Forelimb muscle (tissue), 1 donor: Measurements from ENCODE around the gene KCNH1. TPM values are rescaled to one million over a fixed set of nuclear protein-coding genes. Genes with fewer than 3 reads are reported as not detected.
"Not testable (repeated sequence)": the region's sequence is repeated elsewhere in the genome, so short reads cannot be mapped to it uniquely, and the experiment has no call there.

Source experiments
- DNase-seq: peaks from one replicate; pipeline ENCODE4 v3.0.0-alpha.2; 2013; ENCODE audit warnings: low read depth
- polyA plus RNA-seq: library from polyadenylated mRNA; unstranded; fragments of 120-200 nt; gene quantifications from one replicate; pipeline ENCODE4 v1.2.1, GENCODE V29; 2013; ENCODE audit not compliant: insufficient read length

KCNH1 gene
- polyA plus RNA-seq, 1 donor = 0.13 TPM

DNA sequence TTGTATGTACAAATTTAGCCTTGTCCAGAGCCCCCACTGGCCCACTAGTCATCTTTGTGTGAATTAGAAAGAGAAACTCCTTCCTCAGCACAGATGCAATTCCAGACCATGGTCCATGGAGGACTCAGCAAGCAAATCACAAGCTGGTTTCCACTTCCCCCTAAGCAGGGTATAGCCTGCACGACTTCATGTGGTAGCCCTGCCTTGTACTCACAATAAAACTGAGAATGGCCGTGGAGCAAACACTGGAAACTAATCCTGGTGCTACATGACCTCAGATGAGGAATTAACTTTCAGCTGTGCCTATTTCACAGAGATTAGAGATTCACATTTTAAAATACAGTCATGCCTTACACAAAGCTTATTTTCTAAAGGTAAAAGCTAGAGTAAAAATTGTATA, 32.5 kb downstream of the KCNH1 start:
- no peak for DNase-seq

DNA sequence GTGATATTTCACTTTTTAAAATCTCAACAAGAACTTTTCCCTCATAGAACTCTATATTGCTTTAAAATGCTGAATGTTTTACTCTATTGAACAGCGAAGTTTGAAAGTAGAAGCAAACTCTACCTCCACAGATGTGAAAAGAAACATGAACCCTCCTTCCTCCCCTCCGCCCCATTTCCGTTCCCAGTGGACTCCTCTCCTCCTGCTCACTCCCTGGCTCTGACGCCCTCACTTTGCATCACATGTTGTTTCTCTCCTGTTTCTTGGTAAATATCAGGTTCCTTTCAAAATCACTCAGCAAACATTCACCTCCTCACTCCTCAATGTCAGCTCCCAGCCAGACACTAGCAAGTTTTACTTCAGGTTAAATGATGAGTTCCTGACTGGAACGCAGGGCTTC, 34.6 kb downstream of the KCNH1 start:
- DNase-seq = no peak

DNA sequence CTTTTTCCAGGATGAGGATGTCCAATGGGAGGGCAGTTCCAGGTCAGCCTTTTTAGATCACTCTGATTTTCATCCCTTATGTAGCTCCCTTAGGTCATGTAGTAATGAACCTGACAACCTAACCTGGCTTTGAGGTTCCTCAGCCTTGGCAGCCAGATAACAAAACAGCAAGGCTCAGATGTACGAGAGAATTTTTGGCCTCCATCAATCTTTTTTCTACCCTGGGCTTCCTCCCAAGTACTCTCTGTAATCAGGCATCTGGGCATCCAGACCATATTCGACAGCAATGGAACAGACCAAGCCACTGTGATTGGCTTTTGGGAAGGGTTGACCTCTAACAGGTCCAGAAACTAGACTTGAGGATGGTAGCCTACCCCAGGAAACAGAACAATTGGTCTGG, 38.6 kb downstream of the KCNH1 start:
- DNase-seq = no peak

DNA sequence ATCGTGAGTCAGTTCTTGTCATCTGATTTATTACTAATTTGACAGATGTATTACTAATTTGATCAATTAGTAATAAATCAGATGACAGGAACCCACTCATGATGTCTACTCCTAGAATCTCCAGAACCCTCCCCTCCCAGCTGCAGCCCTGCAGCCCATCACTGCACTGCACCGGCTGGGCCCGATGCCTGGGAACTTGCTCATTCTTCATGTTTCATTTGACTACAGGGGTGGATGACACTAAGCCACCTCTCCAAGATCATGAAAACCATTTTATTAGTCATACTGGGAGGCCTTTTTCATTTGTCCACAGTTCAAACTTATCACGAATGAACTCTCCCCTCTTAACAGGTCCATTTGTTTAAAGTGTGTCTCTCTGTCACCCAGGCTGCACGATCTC, 41.0 kb downstream of the KCNH1 start:
- DNase-seq = no peak

DNA sequence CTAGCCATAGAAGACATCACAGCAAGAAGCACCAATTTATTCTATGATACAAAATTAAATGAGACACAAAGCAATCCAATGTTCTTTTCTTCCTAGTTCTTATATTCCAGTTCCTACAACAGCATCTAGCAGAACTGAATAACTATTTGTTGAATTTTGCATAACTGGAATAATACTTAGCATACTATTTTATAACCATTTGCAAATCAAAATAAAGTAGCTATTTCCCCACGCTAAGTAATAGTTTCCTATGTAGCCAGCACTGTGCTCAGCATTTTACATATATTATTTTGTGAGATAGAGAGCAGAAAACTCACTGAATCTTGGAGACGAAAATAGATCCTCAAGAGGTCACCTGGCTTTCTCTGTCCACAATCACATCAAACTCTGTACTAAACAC, 42.1 kb downstream of the KCNH1 start:
- no peak for DNase-seq

DNA sequence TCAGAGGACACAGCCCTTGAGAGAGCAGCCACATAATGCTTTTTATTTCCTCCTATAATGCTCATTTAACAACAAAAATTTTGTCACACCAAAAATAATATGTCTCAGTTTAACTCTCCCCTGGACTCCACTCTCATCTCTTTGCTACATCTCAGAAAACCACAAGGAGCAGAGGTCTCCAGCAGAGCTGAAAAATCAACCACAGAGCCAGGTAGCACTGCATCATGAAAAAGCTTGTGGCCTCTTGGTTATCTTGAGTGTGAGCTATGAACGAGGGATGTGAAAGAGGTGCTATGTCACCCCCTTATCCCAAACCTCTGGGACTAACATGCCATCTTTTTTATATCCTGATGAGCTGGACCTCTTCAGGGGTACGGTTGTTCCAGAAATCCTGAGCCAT, 44.4 kb downstream of the KCNH1 start:
- no peak for DNase-seq

DNA sequence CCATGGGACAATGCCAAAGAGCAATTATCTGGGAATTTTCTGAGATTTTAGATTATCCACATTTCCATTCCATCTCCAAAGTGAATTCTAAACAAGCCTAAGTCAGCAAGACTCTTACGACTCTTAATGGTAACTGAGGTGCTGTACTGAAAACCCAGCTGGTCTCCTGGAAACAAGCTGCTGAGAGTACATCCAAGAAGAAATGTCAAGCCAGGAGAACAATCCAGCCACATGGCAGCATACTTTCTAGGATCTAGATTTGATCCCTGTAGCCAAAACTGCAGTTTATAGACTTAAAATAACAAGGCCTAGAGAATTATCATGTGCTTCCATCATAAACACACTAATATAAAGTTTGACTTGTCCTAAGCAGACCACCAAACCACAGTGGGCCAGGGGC, 45.8 kb downstream of the KCNH1 start:
- DNase-seq = no peak

DNA sequence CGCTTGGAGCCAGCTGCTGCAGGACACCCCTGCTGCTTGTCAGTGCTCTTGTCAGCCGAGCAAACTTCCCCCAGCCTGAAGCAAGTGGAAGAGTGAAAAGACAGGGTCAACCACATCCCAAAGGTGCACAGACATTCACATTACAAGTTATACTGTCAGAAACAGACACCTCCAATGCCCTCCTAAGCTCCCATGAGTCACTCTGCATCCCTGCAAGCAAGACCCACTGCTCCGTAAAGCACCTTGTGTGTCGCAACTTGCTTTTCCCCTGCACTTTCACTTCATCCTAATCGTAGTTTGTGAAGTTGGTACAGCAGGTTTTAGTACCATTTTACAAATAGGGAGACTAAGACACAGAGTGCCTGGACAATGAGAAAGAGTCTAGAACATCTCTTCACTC, 51.1 kb downstream of the KCNH1 start:
- no peak for DNase-seq

DNA sequence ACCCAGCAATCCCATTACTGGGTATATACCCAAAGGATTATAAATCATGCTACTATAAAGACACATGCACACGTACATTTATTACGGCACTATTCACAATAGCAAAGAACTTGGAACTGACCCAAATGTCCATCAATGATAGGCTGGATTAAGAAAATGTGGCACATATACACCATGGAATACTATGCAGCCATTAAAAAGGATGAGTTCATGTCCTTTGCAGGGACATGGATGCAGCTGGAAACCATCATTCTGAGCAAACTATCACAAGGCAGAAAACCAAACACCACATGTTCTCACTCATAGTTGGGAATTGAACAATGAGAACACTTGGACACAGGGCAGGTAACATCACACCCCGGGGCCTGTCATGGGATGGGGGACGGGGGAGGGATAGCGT, 52.5 kb downstream of the KCNH1 start:
- not testable (repeated sequence) for DNase-seq

DNA sequence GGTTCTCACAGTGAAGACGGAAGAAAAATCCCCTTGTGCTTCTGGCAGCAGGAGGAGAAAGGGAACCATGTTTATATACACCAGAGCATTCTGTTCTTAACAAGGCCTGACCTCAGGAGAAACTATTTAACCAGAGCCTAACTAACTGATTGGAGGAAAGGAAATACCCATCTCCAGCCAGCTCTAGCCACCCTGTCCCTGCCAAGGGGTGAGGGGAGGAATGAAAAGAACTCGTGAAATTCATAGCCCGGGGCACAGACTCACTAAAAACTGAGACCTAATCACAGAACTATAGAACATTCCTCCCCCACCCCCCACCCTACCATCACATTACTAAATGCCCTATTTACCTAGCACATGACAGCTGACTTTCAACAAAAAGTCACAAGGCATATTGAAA, 65.0 kb downstream of the KCNH1 start:
- DNase-seq = no peak

DNA sequence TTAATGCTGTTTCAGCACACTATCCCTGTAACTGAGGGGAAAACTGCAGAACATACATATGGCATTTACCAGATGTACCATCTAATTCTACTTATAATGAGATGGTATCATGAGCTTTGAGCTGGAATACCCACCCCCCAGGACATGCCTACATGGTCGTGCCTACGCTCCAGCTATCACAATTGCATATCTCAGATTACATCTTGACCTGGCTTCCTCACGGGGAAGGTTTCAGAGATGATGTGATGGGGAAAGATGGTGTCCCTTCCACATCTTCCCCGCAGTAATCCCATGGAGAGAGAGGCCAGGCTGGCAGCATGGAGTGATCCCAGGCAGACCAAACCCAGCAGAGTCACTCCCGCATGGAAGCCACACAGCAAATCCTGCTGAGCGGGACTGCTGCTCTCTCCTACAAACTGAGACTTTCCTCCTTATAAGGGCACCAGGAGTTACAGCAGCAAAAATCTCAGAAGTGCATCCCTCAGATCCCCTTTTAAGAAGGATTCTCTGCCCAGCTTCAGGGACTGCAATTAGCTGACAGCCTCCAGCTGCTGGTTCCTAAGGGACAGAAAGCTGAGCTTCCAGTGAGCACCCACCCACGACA, 67.1 kb downstream of the KCNH1 start:
- DNase-seq = no peak

DNA sequence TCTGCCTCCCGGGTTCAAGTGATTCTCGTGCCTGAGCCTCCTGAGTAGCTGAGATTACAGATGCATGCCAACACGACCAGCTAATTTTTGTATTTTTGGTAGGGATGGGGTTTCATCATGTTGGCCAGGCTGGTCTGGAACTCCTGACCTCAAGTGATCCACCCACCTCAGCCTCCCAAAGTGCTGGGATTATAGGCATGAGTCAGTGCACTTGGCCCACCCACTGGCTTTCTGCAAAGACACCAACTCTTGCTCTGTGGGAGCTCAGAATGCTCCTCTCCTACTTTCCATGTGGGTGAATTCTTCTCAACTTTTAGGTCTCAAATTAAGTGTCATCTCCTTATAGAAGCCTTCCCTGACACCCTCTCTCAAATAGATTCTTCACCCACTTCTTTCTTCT, 92.1 kb downstream of the KCNH1 start:
- DNase-seq = not testable (repeated sequence)

DNA sequence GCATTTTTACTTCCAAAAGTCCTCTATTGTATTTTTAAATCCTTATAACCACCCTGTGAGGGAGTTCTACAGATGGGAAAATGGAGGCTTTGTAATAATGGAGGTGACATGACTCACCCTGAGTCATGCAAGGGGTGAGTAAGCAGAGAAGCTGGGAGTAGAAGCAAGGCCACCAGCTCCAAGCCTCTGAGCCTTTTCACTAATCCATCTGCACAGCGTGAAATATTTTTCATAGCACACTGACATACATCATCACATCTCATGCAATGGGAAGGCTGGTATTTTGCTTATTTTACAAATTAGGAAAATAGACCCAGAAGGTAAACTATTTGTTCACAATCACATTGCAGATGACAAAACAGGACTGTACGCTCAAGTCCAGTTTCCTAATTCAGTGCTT, 96.9 kb downstream of the KCNH1 start:
- DNase-seq = no peak

DNA sequence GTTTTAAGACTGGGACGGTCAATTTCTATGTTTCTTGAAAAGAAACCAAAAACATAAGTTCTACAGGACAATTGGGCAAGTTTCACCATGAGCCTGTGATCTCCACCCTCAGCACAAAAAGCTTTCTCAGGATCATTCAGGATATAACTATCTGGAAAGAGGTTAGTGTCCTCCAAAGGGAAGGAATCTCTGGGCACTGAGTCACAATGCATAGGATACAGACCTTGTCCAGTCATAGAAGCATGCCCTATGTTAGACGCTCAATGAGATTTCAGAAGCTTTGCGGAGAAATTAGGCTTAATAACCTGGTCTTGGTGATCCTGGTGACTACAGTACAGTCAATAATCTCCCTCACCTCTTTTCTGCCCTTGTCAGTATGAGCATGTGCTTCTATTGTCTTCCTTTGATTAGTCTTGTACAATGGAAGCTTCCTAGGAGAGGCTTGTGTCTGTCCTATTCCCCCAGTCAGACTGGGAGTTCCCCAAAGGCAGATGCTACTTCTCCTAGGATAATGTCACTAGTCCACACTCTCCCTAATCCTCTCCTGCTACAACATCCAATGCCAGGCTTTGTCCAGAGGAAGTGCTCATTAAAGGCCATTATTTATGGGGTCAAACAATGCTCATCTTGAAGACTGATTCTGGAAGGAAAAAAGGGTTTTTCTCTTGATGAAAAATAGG, 97.4 kb downstream of the KCNH1 start:
- DNase-seq = no peak

DNA sequence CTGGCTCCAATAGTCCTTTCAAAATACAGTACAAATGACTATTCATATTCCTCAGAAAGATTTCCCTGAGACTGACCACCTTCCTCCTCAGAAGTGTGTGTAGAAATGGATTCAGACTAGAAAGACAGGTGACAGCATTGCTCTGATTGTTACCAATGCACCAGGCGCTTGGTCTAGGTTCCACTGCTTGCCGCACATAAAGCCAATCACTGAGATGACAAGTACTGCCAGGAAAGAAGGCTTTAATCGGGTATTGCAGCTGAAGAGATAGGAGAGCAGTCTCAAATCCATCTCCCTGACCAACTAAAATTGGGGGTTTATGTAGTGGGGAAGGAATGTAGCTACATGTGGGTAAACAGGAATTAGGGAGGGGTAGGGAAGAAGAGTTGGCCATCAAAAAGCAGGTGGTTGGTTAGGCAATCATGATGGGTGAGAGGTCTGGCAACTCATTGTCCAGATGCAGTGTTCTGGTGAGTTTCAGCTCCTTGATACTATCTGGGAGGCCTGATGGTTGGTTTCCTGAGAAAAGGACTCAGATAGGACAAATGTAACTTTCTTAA, 98.0 kb downstream of the KCNH1 start:
- DNase-seq = no peak

DNA sequence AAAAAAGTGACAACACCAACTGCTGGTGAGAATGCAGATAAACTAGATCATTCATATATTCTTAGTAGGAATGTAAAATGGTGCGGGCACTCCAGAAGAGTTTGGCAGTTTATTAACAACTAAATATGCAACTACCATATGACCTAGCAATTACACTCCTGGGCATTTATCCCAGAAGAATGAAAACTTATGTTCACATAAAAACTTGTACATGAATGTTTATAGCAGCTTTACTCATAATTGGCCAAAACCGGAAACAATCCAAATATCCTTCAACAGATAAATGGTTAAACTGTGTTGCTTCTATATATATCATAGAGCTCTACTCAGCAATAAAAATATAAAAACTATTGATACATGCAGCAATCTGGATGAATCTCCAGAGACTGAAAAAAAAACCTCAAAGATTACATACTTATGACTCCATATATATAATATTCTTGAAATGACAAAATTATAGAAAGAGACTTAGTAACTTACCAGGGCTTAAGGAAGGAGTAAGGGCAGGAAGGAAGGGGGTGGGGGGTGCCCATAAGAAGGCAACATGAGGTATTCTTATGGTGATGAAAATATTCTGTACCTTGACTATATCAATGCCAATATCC, 99.9 kb downstream of the KCNH1 start:
- no peak for DNase-seq

DNA sequence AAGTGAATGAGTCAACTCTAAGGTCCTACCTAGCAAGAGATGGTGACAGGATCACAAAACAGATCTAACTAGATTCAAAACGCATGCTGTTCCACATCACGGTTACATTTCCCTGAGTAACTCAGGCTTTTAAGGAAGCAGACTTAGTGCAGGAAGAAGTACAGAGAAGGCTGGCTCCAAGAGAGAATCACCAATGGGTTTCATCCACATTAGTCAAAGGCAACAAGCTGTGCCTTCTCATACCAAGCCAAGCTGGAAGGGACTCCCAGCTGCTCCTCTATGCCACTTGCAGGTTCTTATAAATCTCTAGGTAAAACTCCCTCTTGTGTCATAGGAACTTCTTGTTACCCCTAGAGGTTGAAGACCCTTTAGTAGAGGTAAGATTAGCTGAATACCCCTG, 109.0 kb downstream of the KCNH1 start:
- DNase-seq = no peak

DNA sequence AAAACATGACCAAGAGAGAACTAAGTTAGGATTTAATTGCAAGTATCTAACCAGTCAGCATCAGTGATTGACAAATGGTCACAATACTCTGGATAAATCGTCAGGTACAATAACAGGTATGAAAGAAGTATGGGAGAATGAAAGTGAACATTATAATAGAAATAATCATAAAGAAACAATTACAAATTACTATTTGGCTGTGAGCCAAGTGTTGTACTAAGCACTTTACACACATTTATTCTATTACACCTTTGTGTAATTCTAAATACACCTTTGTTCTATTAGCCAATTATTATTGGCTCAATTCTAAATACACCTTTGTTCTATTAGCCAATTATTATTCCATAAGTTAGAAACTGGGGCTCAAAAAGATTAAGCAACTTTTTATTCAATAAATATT, 114.7 kb downstream of the KCNH1 start:
- DNase-seq = no peak

DNA sequence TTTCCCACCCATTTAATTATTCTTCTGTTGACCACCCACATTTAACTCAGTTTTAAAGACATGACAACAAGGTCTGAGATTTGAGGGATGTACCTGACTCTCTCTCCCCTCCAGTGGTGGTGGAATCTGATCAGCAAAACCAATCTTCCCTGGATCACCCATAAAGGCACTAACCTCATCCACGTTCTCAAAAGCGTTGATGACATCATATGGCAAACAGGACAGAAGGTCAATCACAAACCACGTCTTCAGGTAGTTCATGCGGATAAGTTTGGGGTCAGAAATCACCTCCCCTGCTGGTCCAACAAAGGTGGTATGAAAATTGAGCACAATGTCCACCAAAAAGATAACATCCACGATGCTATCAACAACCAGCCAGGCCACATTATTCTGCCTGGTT, 115.3 kb downstream of the KCNH1 start:
- DNase-seq = no peak

DNA sequence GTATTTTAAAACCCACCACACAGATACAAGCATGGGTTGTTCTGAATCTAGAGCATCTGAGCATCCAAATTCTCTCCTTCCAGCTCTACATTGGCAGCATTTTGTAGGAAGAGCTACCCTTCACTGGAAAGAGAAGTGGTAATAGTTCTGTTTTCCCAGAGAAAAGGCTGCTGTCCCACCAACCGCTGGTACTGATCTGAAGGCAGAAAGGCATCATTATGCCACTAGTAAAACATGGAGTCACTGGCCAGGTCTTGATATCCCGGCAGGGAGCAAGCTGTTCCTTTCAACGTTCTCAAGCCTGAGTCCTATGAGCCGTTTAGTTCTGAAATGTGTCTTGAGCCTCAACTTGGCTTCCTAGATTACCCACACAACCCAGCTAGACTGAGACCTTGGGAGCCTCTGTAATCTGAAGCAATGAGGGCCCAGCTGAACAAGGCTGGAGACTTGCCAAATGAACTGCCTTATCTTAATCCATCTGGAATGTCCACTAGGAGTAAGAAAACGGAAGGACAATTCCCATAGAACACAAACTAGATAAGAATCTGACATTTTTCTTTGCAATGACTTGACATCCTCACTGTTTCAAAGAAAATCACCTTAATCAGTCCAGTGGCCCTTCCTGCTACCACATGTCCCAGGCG, 116.8 kb downstream of the KCNH1 start:
- DNase-seq = no peak

DNA sequence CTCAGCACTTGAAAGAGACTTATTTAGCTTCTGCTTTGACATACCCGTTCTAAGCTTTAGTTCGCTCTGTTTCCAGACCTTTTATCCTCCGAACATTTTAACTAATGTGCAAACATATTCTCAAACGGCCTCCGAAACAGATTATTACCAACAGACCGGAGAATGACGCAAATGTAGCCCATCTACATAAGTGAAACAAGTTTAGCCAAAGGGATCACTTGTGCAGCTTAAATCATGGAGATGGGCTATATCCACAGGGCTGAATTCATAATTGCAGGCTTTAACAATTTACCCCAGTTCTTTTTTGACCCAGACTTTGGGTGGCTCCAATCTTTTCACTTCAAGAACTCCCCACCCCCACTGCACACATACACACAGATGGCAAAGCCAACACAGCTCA, 119.7 kb downstream of the KCNH1 start:
- DNase-seq = no peak

DNA sequence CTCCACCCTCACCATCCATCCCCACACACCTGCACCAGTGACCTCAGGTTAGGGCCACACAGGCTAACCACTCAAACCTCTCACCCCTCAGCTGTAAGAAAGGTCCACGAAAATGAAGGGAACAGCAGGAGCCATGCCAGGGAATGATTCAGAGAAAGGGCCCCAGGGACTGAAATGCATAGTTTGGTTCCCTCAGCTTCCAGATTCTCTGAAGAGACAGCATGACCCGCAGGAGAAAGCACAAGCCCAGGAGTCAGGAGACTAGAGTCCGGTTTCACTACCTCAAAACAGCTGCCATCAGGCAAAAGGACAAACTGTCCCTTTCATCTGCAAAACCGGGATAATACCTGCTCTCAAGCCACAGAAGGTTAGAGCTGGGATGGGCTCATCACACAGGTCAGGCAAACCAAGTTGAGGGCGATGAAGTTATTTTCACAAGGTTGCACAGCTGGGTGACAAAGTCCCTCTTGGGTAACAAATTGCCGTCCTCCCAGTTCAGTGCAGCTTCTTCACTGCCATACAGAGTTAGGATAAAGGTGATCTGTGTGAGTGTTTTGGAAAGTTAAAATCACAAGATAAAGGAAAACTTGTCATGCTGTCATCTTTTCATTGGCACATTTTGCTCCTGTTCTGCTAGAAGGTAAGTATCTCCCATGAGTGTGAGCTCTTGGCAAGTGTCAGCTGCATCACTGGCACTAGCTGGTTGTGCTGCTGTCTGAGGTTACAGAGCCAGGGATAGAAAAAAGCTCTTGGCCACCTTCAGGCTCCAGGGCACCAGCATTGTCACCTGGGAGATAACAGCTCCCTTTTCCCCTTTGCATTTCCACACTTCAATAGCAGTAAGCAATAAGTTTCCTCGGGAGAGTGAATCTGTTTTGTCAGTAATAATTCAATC, 120.4 kb downstream of the KCNH1 start:
- no peak for DNase-seq
